NCI-H146 treated with DMSO at 0.1 percent for 48 hours (cell line): Measurements from ENCODE around the gene TBC1D24.

Source experiments
- DNase-seq: peaks from one replicate; lab custom pipeline; 2025; ENCODE audit not compliant: unreplicated experiment; lab: John Stamatoyannopoulos, UW

Gene TBC1D24

GRCh38 chr16:2482708-2483534 lies 8.0 kb downstream of the TBC1D24 start:
- no peak for DNase-seq

GRCh38 chr16:2483939-2484897 lies 9.3 kb downstream of the TBC1D24 start:
- DNase-seq: no peak

- DNase-seq: no peak
Observed at GRCh38 chr16:2484898-2485508, 10.1 kb downstream of the TBC1D24 start.

GRCh38 chr16:2485811-2486507 lies 11.0 kb downstream of the TBC1D24 start:
- no peak for DNase-seq

GRCh38 chr16:2486645-2487516 lies 12.0 kb downstream of the TBC1D24 start:
- DNase-seq: no peak

- no peak for DNase-seq
Observed at GRCh38 chr16:2487517-2487842, 12.6 kb downstream of the TBC1D24 start.

- DNase-seq: no peak
Observed at GRCh38 chr16:2487903-2488531, 13.1 kb downstream of the TBC1D24 start.

- no peak for DNase-seq
Observed at GRCh38 chr16:2489581-2489980, 14.7 kb downstream of the TBC1D24 start.

GRCh38 chr16:2490190-2491105 lies 15.5 kb downstream of the TBC1D24 start:
- DNase-seq: no peak

- no peak for DNase-seq
Observed at GRCh38 chr16:2492292-2492691, 17.4 kb downstream of the TBC1D24 start.

- DNase-seq: no peak
Observed at GRCh38 chr16:2493605-2494004, 18.7 kb downstream of the TBC1D24 start.

- no peak for DNase-seq
Observed at GRCh38 chr16:2494616-2495015, 19.7 kb downstream of the TBC1D24 start.

GRCh38 chr16:2495041-2495440 lies 20.1 kb downstream of the TBC1D24 start:
- DNase-seq: no peak

GRCh38 chr16:2496223-2497115 lies 21.5 kb downstream of the TBC1D24 start:
- DNase-seq: no peak

- no peak for DNase-seq
Observed at GRCh38 chr16:2497116-2497630, 22.2 kb downstream of the TBC1D24 start.

- no peak for DNase-seq
Observed at GRCh38 chr16:2497695-2498484, 23.0 kb downstream of the TBC1D24 start.
